Fibroblast of lung (primary cell): ENCODE measurements around the gene PDE4DIP. TPM values are rescaled to one million over a fixed set of nuclear protein-coding genes. Genes with fewer than 3 reads are reported as not detected.
"Not testable (repeated sequence)": the region's sequence is repeated elsewhere in the genome, so short reads cannot be mapped to it uniquely, and the experiment has no call there.

Source experiments
- DNase-seq, 2 donors: peaks; one replicate each; pipeline versions ENCODE4 v3.0.0 to v3.0.0-alpha.2; 2010; ENCODE audit warnings: low read depth in 2 of 2
- H2AFZ ChIP-seq: 2 replicates; pipeline ENCODE4 v1.5.1; 2012; ENCODE audit warnings: low read length, control low read depth, inconsistent platforms
- H3K27ac ChIP-seq: 2 replicates; pipeline ENCODE4 v1.5.1; 2011; ENCODE audit warnings: low read length, control low read depth; ENCODE audit not compliant: insufficient read depth
- H3K27me3 ChIP-seq: 2 replicates; pipeline ENCODE4 v1.5.1; 2011; ENCODE audit warnings: mild to moderate bottlenecking, low read length; ENCODE audit not compliant: control insufficient read depth, insufficient read depth
- H3K36me3 ChIP-seq: 2 replicates; pipeline ENCODE4 v1.5.1; 2011; ENCODE audit warnings: low read length; ENCODE audit not compliant: control insufficient read depth, insufficient read depth
- H3K4me1 ChIP-seq: 2 replicates; pipeline ENCODE4 v1.5.1; 2011; ENCODE audit warnings: low read length; ENCODE audit not compliant: control insufficient read depth, insufficient read depth; ENCODE audit errors: extremely low read depth
- H3K4me2 ChIP-seq: 2 replicates; pipeline ENCODE4 v1.5.1; 2011; ENCODE audit warnings: low read length, control low read depth; ENCODE audit not compliant: insufficient read depth; ENCODE audit errors: extremely low read depth
- H3K4me3 ChIP-seq, 4 experiments: fragments of 200-600 bp in 1 of 4; sonication (generic) in 1 of 4; replicated peaks in 1 of 4; 2 replicates each; pipeline ENCODE4 v1.5.1; 2011 to 2016; ENCODE audit warnings: low read length in 4 of 4, low read depth in 3 of 4, mild to moderate bottlenecking in 3 of 4, control low read depth in 2 of 4, inconsistent platforms in 1 of 4, mixed read lengths in 1 of 4; ENCODE audit not compliant: insufficient read depth in 1 of 4; ENCODE audit errors: control extremely low read depth in 1 of 4
- H3K79me2 ChIP-seq: 2 replicates; pipeline ENCODE4 v1.5.1; 2012; ENCODE audit warnings: mild to moderate bottlenecking, low read length, inconsistent platforms; ENCODE audit not compliant: control insufficient read depth, insufficient read depth
- H3K9ac ChIP-seq: 2 replicates; pipeline ENCODE4 v1.5.1; 2011; ENCODE audit warnings: mild to moderate bottlenecking, low read length, control low read depth; ENCODE audit not compliant: insufficient read depth
- H3K9me3 ChIP-seq: 2 replicates; pipeline ENCODE4 v1.5.1; 2012; ENCODE audit warnings: low read depth, low read length; ENCODE audit not compliant: control insufficient read depth, insufficient read depth
- H4K20me1 ChIP-seq: 2 replicates; pipeline ENCODE4 v1.5.1; 2011; ENCODE audit warnings: low read length; ENCODE audit not compliant: control insufficient read depth, insufficient read depth; ENCODE audit errors: extremely low read depth
- polyA plus RNA-seq, 2 donors: library from polyadenylated mRNA; depleted of rRNA in 1 of 2; stranded (reverse) in 1 of 2; unstranded in 1 of 2; fragments of >200 nt; gene quantifications; 2 replicates each; pipeline ENCODE4 v1.2.1, GENCODE V29; 2011 to 2012; ENCODE audit warnings: missing spikeins in 1 of 2
- total RNA-seq: library from RNA; depleted of rRNA; stranded (reverse); fragments of >200 nt; gene quantifications from 2 replicates; pipeline ENCODE4 v1.2.1, GENCODE V29; 2014

PDE4DIP gene
- total and polyA plus RNA-seq, 2 donors (not counting 1 experiment from before 2014, with no cell fraction given): 121 to 259 TPM

GRCh38 chr1:148916695-148917348 lies 72.6 kb downstream of the PDE4DIP start:
- not testable (repeated sequence) for H3K27me3 ChIP-seq, H2AFZ ChIP-seq, H3K27ac ChIP-seq, H3K4me3 ChIP-seq, H3K79me2 ChIP-seq, DNase-seq, H3K36me3 ChIP-seq, H3K9me3 ChIP-seq, H4K20me1 ChIP-seq, H3K9ac ChIP-seq, H3K4me2 ChIP-seq, H3K4me1 ChIP-seq

- not testable (repeated sequence) for H2AFZ ChIP-seq, H3K9me3 ChIP-seq, H3K36me3 ChIP-seq, H3K79me2 ChIP-seq, H3K9ac ChIP-seq, H3K4me1 ChIP-seq, H4K20me1 ChIP-seq, H3K27me3 ChIP-seq, H3K27ac ChIP-seq, H3K4me2 ChIP-seq, DNase-seq, H3K4me3 ChIP-seq
Observed at GRCh38 chr1:148918836-148919447, 74.7 kb downstream of the PDE4DIP start.

- not testable (repeated sequence) for DNase-seq, H3K9me3 ChIP-seq, H3K9ac ChIP-seq, H3K4me3 ChIP-seq, H3K4me1 ChIP-seq, H2AFZ ChIP-seq, H3K4me2 ChIP-seq, H4K20me1 ChIP-seq, H3K27ac ChIP-seq, H3K36me3 ChIP-seq, H3K79me2 ChIP-seq, H3K27me3 ChIP-seq
Observed at GRCh38 chr1:148921047-148921446, 76.8 kb downstream of the PDE4DIP start.

GRCh38 chr1:148923798-148924197 lies 79.6 kb downstream of the PDE4DIP start:
- not testable (repeated sequence) for H3K9ac ChIP-seq, DNase-seq, H3K4me3 ChIP-seq, H3K79me2 ChIP-seq, H3K9me3 ChIP-seq, H4K20me1 ChIP-seq, H3K4me1 ChIP-seq, H3K36me3 ChIP-seq, H3K27ac ChIP-seq, H3K4me2 ChIP-seq, H3K27me3 ChIP-seq, H2AFZ ChIP-seq

GRCh38 chr1:148927645-148928044 lies 83.4 kb downstream of the PDE4DIP start:
- H4K20me1 ChIP-seq, H3K79me2 ChIP-seq, H3K27me3 ChIP-seq, H3K27ac ChIP-seq, H3K4me2 ChIP-seq, H3K36me3 ChIP-seq, H2AFZ ChIP-seq, DNase-seq, H3K4me3 ChIP-seq, H3K9me3 ChIP-seq, H3K4me1 ChIP-seq, H3K9ac ChIP-seq: not testable (repeated sequence)

- H2AFZ ChIP-seq: not testable (repeated sequence)
Observed at GRCh38 chr1:148929253-148929652, 85.0 kb downstream of the PDE4DIP start.

More at GRCh38 chr1:148929253-148929652, 85.0 kb downstream of the PDE4DIP start:
- not testable (repeated sequence) for H3K36me3 ChIP-seq, H3K27ac ChIP-seq, H3K79me2 ChIP-seq, DNase-seq, H3K4me1 ChIP-seq, H4K20me1 ChIP-seq, H3K27me3 ChIP-seq, H3K4me2 ChIP-seq, H3K9ac ChIP-seq, H3K9me3 ChIP-seq, H3K4me3 ChIP-seq
